IMR-90 (cell line): ENCODE results near the gene COCH.

ENCODE experiments used
- CEBPB ChIP-seq: IDR thresholded peaks from 2 replicates; pipeline ENCODE4 v1.6.1; 2012; ENCODE audit warnings: low read depth, low read length, improper control_type of control experiment
- CHD1 ChIP-seq: IDR thresholded peaks from 2 replicates; pipeline ENCODE4 v1.6.1; 2012; ENCODE audit warnings: low read depth, low read length, improper control_type of control experiment
- CTCF ChIP-seq: conservative IDR thresholded peaks from 2 replicates; pipeline ENCODE4 v1.5.1; 2012; ENCODE audit warnings: mild to moderate bottlenecking, low read depth, low read length, improper control_type of control experiment
- FOS ChIP-seq: fragments of 150-350 bp; IDR thresholded peaks from 2 replicates; pipeline ENCODE4 v1.6.1; 2016; ENCODE audit warnings: low read depth, low read length
- MXI1 ChIP-seq: IDR thresholded peaks from 2 replicates; pipeline ENCODE4 v1.6.1; 2012; ENCODE audit warnings: low read depth, mild to moderate bottlenecking, low read length, moderate library complexity, borderline replicate concordance
- POLR2A ChIP-seq: IDR thresholded peaks from 2 replicates; pipeline ENCODE4 v1.6.1; 2012; ENCODE audit warnings: mild to moderate bottlenecking, low read depth, low read length
- RAD21 ChIP-seq: IDR thresholded peaks from 2 replicates; pipeline ENCODE4 v1.6.1; 2012; ENCODE audit warnings: low read length, improper control_type of control experiment
- RFX5 ChIP-seq: IDR thresholded peaks from 2 replicates; pipeline ENCODE4 v1.8.0; 2012; ENCODE audit warnings: low read depth, mild to moderate bottlenecking, low read length, moderate library complexity
- SMC3 ChIP-seq: fragments of 150-350 bp; IDR thresholded peaks from 2 replicates; pipeline ENCODE4 v1.6.1; 2016; ENCODE audit warnings: low read depth, mild to moderate bottlenecking, antibody characterized with exemption, low read length, moderate library complexity
- USF2 ChIP-seq: fragments of 150-350 bp; IDR thresholded peaks from 2 replicates; pipeline ENCODE4 v1.6.1; 2017; ENCODE audit warnings: mild to moderate bottlenecking, antibody characterized with exemption, low read length, low read depth

GRCh38 chr14:30849354-30849753 lies 25.0 kb upstream of the COCH start:
- TF ChIP-seq CTCF (no peak), USF2 (no peak), POLR2A (no peak), CHD1 (no peak), MXI1 (no peak), CEBPB (no peak), RFX5 (no peak), FOS (no peak), RAD21 (no peak), SMC3 (no peak)
